ENCODE data around the gene GOLIM4. TPM values are rescaled to one million over a fixed set of nuclear protein-coding genes. Genes with fewer than 3 reads are reported as not detected.

The GOLIM4 gene
- total and polyA plus RNA-seq, 5 donors from 2014 or later: 0.67 TPM; not detected in 4

GRCh38 chr3:168037020-168037419 is 58.7 kb downstream of the GOLIM4 start:
- no peak overlapping the region for H3K27ac Mint-ChIP-seq
- peaks cover 0 to 7% (median 0%) of the 10 kb centered on the region in 7 donors for H3K9me3 Mint-ChIP-seq
- Histone ChIP-seq H3K36me3 (ENCODE audit: control insufficient read depth, insufficient read depth, low read length) (no peaks in the 10 kb centered on the region), H3K27me3 (ENCODE audit: control insufficient read depth, insufficient read depth, low read length) (no peaks in the 10 kb centered on the region), H3K9me3 (ENCODE audit: control insufficient read depth in 2 of 2, low read length in 2 of 2) (no peaks in the 10 kb centered on the region), H3K27ac (ENCODE audit: insufficient read depth, low read length, poor library complexity, severe bottlenecking) (no peak overlapping the region), H3K4me3 (ENCODE audit: low read depth, low read length) (no peak overlapping the region), H3K4me1 (ENCODE audit: control insufficient read depth, insufficient read depth, low read length, poor library complexity, severe bottlenecking) (no peaks in the 10 kb centered on the region)
- no peaks in the 10 kb centered on the region for H3K36me3 Mint-ChIP-seq
- H3K27me3 Mint-ChIP-seq: no peaks in the 10 kb centered on the region
- H3K4me3 Mint-ChIP-seq: no peak overlapping the region
- DNase-seq: no peak
- H3K4me1 Mint-ChIP-seq: no peaks in the 10 kb centered on the region
- ATAC-seq (ENCODE audit: low read depth in 2 of 2): no peak

GRCh38 chr3:168036619-168037018 is 59.1 kb downstream of the GOLIM4 start:
- no peak for ATAC-seq (ENCODE audit: low read depth in 2 of 2)
- Mint-ChIP-seq H3K9me3 (peaks cover 0 to 7% (median 0%) of the 10 kb centered on the region in 7 donors), H3K27ac (no peak overlapping the region), H3K4me1 (no peaks in the 10 kb centered on the region), H3K36me3 (no peaks in the 10 kb centered on the region), H3K4me3 (no peak overlapping the region), H3K27me3 (no peaks in the 10 kb centered on the region)
- Histone ChIP-seq H3K27ac (ENCODE audit: insufficient read depth, low read length, poor library complexity, severe bottlenecking) (no peak overlapping the region), H3K27me3 (ENCODE audit: control insufficient read depth, insufficient read depth, low read length) (no peaks in the 10 kb centered on the region), H3K4me1 (ENCODE audit: control insufficient read depth, insufficient read depth, low read length, poor library complexity, severe bottlenecking) (no peaks in the 10 kb centered on the region), H3K9me3 (ENCODE audit: control insufficient read depth in 2 of 2, low read length in 2 of 2) (no peaks in the 10 kb centered on the region), H3K4me3 (ENCODE audit: low read depth, low read length) (no peak overlapping the region), H3K36me3 (ENCODE audit: control insufficient read depth, insufficient read depth, low read length) (no peaks in the 10 kb centered on the region)
- DNase-seq: no peak

- Mint-ChIP-seq H3K4me1 (no peaks in the 10 kb centered on the region), H3K27ac (no peak overlapping the region), H3K36me3 (no peaks in the 10 kb centered on the region), H3K27me3 (no peaks in the 10 kb centered on the region), H3K4me3 (no peak overlapping the region), H3K9me3 (peaks cover 0 to 10% (median 0%) of the 10 kb centered on the region in 7 donors)
- Histone ChIP-seq H3K4me1 (ENCODE audit: control insufficient read depth, insufficient read depth, low read length, poor library complexity, severe bottlenecking) (no peaks in the 10 kb centered on the region), H3K27me3 (ENCODE audit: control insufficient read depth, insufficient read depth, low read length) (no peaks in the 10 kb centered on the region), H3K27ac (ENCODE audit: insufficient read depth, low read length, poor library complexity, severe bottlenecking) (no peak overlapping the region), H3K36me3 (ENCODE audit: control insufficient read depth, insufficient read depth, low read length) (no peaks in the 10 kb centered on the region), H3K4me3 (ENCODE audit: low read depth, low read length) (no peak overlapping the region), H3K9me3 (ENCODE audit: control insufficient read depth in 2 of 2, low read length in 2 of 2) (no peaks in the 10 kb centered on the region)
- ATAC-seq (ENCODE audit: low read depth in 2 of 2) (no peak), DNase-seq (no peak)
Measured at GRCh38 chr3:168034152-168034928, 61.4 kb downstream of the GOLIM4 start.

GRCh38 chr3:168030577-168030976 is 65.1 kb downstream of the GOLIM4 start:
- DNase-seq (no peak), ATAC-seq (ENCODE audit: low read depth in 2 of 2) (no peak)
- no peaks in the 10 kb centered on the region for H3K36me3 Mint-ChIP-seq
- H3K9me3 Mint-ChIP-seq: peaks cover 0 to 7% (median 0%) of the 10 kb centered on the region in 7 donors
- no peak overlapping the region for H3K4me3 Mint-ChIP-seq
- H3K4me1 Mint-ChIP-seq: no peaks in the 10 kb centered on the region
- Histone ChIP-seq H3K27ac (ENCODE audit: insufficient read depth, low read length, poor library complexity, severe bottlenecking) (no peak overlapping the region), H3K27me3 (ENCODE audit: control insufficient read depth, insufficient read depth, low read length) (no peaks in the 10 kb centered on the region), H3K9me3 (ENCODE audit: control insufficient read depth in 2 of 2, low read length in 2 of 2) (no peaks in the 10 kb centered on the region), H3K36me3 (ENCODE audit: control insufficient read depth, insufficient read depth, low read length) (no peaks in the 10 kb centered on the region), H3K4me3 (ENCODE audit: low read depth, low read length) (no peak overlapping the region), H3K4me1 (ENCODE audit: control insufficient read depth, insufficient read depth, low read length, poor library complexity, severe bottlenecking) (no peaks in the 10 kb centered on the region)
- H3K27me3 Mint-ChIP-seq: no peaks in the 10 kb centered on the region
- H3K27ac Mint-ChIP-seq: no peak overlapping the region

- Mint-ChIP-seq H3K27ac (no peak overlapping the region), H3K4me3 (no peak overlapping the region), H3K4me1 (no peaks in the 10 kb centered on the region), H3K36me3 (no peaks in the 10 kb centered on the region), H3K9me3 (peaks cover 0 to 5% (median 2%) of the 10 kb centered on the region in 7 donors), H3K27me3 (no peaks in the 10 kb centered on the region)
- H3K27ac ChIP-seq (ENCODE audit: insufficient read depth, low read length, poor library complexity, severe bottlenecking): no peak overlapping the region
- H3K9me3 ChIP-seq (ENCODE audit: control insufficient read depth in 2 of 2, low read length in 2 of 2): no peaks in the 10 kb centered on the region
- H3K27me3 ChIP-seq (ENCODE audit: control insufficient read depth, insufficient read depth, low read length): no peaks in the 10 kb centered on the region
- H3K36me3 ChIP-seq (ENCODE audit: control insufficient read depth, insufficient read depth, low read length): no peaks in the 10 kb centered on the region
- no peaks in the 10 kb centered on the region for H3K4me1 ChIP-seq (ENCODE audit: control insufficient read depth, insufficient read depth, low read length, poor library complexity, severe bottlenecking)
- ATAC-seq (ENCODE audit: low read depth in 2 of 2) (no peak), DNase-seq (no peak)
- no peak overlapping the region for H3K4me3 ChIP-seq (ENCODE audit: low read depth, low read length)
Measured at GRCh38 chr3:168029705-168030104, 66.0 kb downstream of the GOLIM4 start.

- Mint-ChIP-seq H3K27me3 (no peaks in the 10 kb centered on the region), H3K27ac (no peak overlapping the region), H3K4me3 (no peak overlapping the region), H3K36me3 (no peaks in the 10 kb centered on the region), H3K4me1 (no peaks in the 10 kb centered on the region), H3K9me3 (peaks cover 0 to 3% (median 2%) of the 10 kb centered on the region in 7 donors)
- no peak overlapping the region for H3K4me3 ChIP-seq (ENCODE audit: low read depth, low read length)
- no peak overlapping the region for H3K27ac ChIP-seq (ENCODE audit: insufficient read depth, low read length, poor library complexity, severe bottlenecking)
- no peaks in the 10 kb centered on the region for H3K9me3 ChIP-seq (ENCODE audit: control insufficient read depth in 2 of 2, low read length in 2 of 2)
- H3K36me3 ChIP-seq (ENCODE audit: control insufficient read depth, insufficient read depth, low read length): no peaks in the 10 kb centered on the region
- no peak for DNase-seq
- no peak for ATAC-seq (ENCODE audit: low read depth in 2 of 2)
- H3K4me1 ChIP-seq (ENCODE audit: control insufficient read depth, insufficient read depth, low read length, poor library complexity, severe bottlenecking): no peaks in the 10 kb centered on the region
- H3K27me3 ChIP-seq (ENCODE audit: control insufficient read depth, insufficient read depth, low read length): no peaks in the 10 kb centered on the region
Measured at GRCh38 chr3:168028086-168028485, 67.6 kb downstream of the GOLIM4 start.

- Histone ChIP-seq H3K9me3 (ENCODE audit: control insufficient read depth in 2 of 2, low read length in 2 of 2) (no peaks in the 10 kb centered on the region), H3K4me3 (ENCODE audit: low read depth, low read length) (no peak overlapping the region), H3K27me3 (ENCODE audit: control insufficient read depth, insufficient read depth, low read length) (no peaks in the 10 kb centered on the region), H3K4me1 (ENCODE audit: control insufficient read depth, insufficient read depth, low read length, poor library complexity, severe bottlenecking) (no peaks in the 10 kb centered on the region), H3K27ac (ENCODE audit: insufficient read depth, low read length, poor library complexity, severe bottlenecking) (no peak overlapping the region), H3K36me3 (ENCODE audit: control insufficient read depth, insufficient read depth, low read length) (no peaks in the 10 kb centered on the region)
- DNase-seq (no peak), ATAC-seq (ENCODE audit: low read depth in 2 of 2) (no peak)
- no peak overlapping the region for H3K4me3 Mint-ChIP-seq
- H3K27ac Mint-ChIP-seq: no peak overlapping the region
- peaks cover 0 to 5% (median 1%) of the 10 kb centered on the region in 7 donors for H3K9me3 Mint-ChIP-seq
- no peaks in the 10 kb centered on the region for H3K4me1 Mint-ChIP-seq
- no peaks in the 10 kb centered on the region for H3K36me3 Mint-ChIP-seq
- H3K27me3 Mint-ChIP-seq: no peaks in the 10 kb centered on the region
Measured at GRCh38 chr3:168026764-168027163, 69.0 kb downstream of the GOLIM4 start.

- DNase-seq: no peak
- no peak for ATAC-seq (ENCODE audit: low read depth in 2 of 2)
- no peak overlapping the region for H3K27ac ChIP-seq (ENCODE audit: insufficient read depth, low read length, poor library complexity, severe bottlenecking)
- no peaks in the 10 kb centered on the region for H3K4me1 ChIP-seq (ENCODE audit: control insufficient read depth, insufficient read depth, low read length, poor library complexity, severe bottlenecking)
- Mint-ChIP-seq H3K36me3 (no peaks in the 10 kb centered on the region), H3K27ac (no peak overlapping the region), H3K9me3 (peaks cover 0 to 3% (median 1%) of the 10 kb centered on the region in 7 donors), H3K4me1 (no peaks in the 10 kb centered on the region), H3K4me3 (no peak overlapping the region), H3K27me3 (no peaks in the 10 kb centered on the region)
- H3K36me3 ChIP-seq (ENCODE audit: control insufficient read depth, insufficient read depth, low read length): no peaks in the 10 kb centered on the region
- H3K27me3 ChIP-seq (ENCODE audit: control insufficient read depth, insufficient read depth, low read length): no peaks in the 10 kb centered on the region
- no peaks in the 10 kb centered on the region for H3K9me3 ChIP-seq (ENCODE audit: control insufficient read depth in 2 of 2, low read length in 2 of 2)
- no peak overlapping the region for H3K4me3 ChIP-seq (ENCODE audit: low read depth, low read length)
Measured at GRCh38 chr3:168025076-168025475, 70.6 kb downstream of the GOLIM4 start.

Measured in CD4-positive, CD25-positive, alpha-beta regulatory T cell (primary cell).